ENCODE data around the gene CORO1C. TPM values are rescaled to one million over a fixed set of nuclear protein-coding genes. Genes with fewer than 3 reads are reported as not detected.
"Not testable (repeated sequence)": the region's sequence is repeated elsewhere in the genome, so short reads cannot be mapped to it uniquely, and the experiment has no call there.

CORO1C gene
- polyA plus RNA-seq, 4 donors: 54.6 to 73.5 (median 65.8) TPM

GRCh38 chr12:108679106-108679681, 52.1 kb downstream of the CORO1C start:
- DNase-seq (ENCODE audit: low read depth in 4 of 4, low spot score in 3 of 4): no peak

- no peak for DNase-seq (ENCODE audit: low read depth in 4 of 4, low spot score in 3 of 4)
These were observed 53.1 kb downstream of the CORO1C start for GRCh38 chr12:108678104-108678730.

GRCh38 chr12:108677381-108677780, 53.9 kb downstream of the CORO1C start:
- DNase-seq (ENCODE audit: low read depth in 4 of 4, low spot score in 3 of 4): no peak

GRCh38 chr12:108676707-108677106, 54.6 kb downstream of the CORO1C start:
- no peak for DNase-seq (ENCODE audit: low read depth in 4 of 4, low spot score in 3 of 4)

DNA sequence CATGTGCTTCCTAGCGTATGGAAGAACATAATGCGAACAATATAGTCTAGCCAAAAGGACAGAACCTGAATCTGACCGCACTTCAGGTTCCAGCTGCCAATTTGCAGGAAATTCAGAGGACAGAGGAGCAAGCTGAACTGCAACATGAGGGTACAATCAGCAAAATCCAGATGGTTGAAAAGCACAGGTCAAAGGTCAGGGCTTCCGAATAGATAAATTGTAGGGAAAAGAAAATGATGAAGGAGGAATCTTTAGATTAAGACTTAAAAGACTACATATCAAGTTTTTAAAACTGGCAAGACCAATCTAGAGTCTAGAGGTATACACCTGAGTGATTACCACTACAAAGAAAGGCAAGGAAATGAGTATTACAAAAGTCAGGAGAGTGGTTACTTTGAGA, 55.5 kb downstream of the CORO1C start:
- DNase-seq (ENCODE audit: low read depth in 4 of 4, low spot score in 3 of 4): no peak

DNA sequence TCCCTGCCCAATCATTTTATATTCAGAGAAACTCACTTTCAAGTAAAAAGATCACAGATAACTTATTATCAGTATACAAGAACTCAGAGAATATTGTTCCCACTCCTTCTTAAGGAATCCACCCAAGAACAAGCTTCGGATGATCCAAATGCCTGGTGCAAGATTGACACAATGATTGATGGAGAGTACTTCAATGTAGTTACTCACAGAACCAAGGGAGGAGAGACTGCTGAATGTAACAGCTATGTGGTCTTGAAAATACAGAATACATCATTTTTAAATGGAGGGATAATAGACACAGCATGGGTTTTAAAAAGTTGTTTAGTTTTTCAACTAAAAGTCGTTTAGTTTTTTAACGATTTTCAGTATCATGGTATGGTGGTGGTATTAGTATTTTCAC, 59.3 kb downstream of the CORO1C start:
- DNase-seq (ENCODE audit: low read depth in 4 of 4, low spot score in 3 of 4): no peak

DNA sequence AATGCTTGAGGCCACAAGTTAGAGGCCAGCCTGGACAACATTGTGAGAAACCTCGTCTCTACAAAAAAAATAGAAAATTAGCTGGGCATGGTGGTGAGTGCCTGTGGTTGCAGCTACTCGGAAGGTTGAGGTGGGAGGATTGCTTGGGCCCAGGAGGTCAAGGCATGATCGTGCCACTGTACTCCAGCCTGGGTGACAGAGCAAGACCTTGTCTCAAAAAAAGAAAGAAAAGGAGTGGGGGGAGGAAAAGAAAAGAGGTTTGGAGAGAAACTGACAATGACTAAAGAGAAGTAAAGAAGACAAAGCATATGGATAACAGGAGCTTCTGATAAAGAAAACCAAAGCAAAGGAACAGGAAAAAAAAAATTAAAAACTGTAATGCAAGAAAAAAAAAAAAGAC, 60.2 kb downstream of the CORO1C start:
- DNase-seq (ENCODE audit: low read depth in 4 of 4, low spot score in 3 of 4): no peak

DNA sequence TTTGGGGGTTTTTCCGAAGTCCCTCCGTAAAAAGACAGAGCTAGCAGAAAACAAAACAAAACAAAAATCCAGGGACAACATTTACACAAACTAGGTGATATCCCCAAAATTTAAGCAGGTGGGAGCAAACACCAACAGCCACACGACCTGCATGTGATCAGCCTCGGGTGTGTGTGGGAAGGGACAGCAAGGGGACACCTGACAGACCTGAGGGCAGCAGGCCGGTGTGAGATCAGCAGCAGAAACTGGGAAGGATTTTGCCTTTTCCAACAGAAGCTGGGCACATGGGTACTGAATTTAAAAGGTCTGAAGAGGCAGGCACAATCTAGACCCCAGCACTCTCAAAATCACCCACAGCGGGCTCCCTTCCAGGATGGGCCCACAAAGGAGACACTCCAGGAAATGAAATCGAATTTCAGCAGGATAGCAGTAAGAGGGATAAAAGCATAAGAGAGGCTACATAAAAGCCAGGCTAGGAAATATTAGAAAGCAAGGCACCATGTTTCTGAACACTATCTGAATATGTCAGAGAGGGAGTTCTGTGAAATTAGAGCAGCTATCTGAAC, 61.2 kb downstream of the CORO1C start:
- no peak for DNase-seq (ENCODE audit: low read depth in 4 of 4, low spot score in 3 of 4)

- DNase-seq (ENCODE audit: low read depth in 4 of 4, low spot score in 3 of 4): no peak
These were observed 62.8 kb downstream of the CORO1C start for GRCh38 chr12:108668542-108668941.

DNA sequence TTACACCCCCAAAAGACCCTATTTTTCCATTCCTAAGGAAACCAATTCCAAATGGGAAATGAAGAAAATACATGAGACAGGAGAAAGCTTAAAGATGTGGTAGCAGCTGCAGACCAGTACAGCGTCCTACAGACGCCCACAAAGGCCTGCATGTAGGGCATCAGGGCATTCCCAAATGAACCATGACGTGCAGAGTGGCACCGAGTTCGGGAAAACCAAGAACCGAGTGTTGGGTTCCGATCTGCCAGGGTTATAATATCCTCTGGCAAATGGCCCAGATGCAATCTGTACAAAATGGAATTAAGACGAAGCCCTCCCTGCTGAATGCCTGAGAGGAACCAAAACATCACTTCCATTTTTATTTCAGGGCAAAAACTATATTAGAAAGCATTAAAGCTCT, 63.3 kb downstream of the CORO1C start:
- DNase-seq (ENCODE audit: low read depth in 4 of 4, low spot score in 3 of 4): no peak

GRCh38 chr12:108667349-108667748, 64.0 kb downstream of the CORO1C start:
- DNase-seq (ENCODE audit: low read depth in 4 of 4, low spot score in 3 of 4): no peak

DNA sequence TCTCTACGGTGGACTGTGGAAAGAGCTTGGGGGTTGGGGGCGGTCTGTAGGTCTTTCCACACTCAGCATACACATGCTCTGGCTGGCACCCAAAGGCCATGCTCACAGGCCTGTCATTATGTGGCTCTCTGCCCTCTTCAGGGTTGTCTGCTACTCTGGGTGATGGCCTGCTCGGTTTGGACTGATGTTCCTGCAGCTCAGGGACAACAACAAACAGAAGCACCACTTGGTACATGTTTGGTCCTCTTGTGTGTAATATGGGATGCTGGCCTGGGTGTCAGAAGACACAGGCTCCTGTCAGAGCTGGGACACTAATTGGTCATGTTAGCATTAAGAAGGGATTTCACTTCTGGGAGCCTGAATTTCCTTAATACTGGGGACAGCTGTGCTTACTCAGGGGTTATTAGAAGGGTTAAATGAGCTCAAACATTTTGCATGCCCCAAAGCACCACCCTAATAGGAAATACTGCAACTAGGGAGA, 64.9 kb downstream of the CORO1C start:
- no peak for DNase-seq (ENCODE audit: low read depth in 4 of 4, low spot score in 3 of 4)

GRCh38 chr12:108665608-108666202, 65.6 kb downstream of the CORO1C start:
- no peak for DNase-seq (ENCODE audit: low read depth in 4 of 4, low spot score in 3 of 4)

DNA sequence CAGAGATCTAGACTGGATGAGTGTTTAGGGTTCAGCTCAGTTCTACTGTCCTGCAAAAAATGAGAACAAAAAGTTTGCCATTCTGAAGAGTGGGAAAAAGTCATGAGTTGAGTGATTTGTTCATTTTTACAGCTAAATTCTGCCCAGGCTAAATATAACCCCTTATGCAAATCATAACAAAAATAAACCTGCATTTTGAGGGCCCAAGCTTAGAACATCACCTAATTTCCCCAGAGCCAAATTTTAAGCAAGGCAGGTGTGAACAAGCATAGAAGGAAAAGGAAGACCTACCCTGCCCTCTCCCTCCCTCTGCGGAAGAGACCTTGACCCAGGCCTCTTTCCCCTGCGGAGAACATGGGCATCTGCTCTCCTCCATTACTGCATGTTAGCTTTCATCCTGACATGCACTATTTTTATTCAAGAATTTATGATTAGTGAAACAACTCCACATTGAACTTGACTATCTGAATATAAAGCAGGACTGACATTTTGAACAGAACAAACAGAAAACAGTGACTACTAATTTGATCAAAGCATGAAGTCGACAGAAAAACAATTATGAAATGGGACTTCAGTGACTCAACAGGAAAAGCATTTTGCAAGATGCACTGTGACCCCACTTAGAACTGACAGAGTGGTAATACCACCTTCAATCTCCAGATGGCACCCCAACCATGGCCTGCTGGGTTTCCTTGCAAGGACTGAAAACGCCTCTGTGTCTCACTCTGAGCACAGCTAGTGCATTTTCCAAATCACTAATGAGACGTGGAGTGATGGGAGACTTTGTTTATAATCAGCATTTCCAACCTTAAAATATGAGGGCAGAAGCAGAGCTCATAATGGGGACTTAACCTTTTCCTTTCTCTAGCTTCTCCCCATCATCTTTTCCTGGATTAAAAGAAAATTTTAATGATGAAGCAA, 66.7 kb downstream of the CORO1C start:
- peak; percentile 73 to 76 (median 74) for DNase-seq (ENCODE audit: low read depth in 4 of 4, low spot score in 3 of 4)

DNA sequence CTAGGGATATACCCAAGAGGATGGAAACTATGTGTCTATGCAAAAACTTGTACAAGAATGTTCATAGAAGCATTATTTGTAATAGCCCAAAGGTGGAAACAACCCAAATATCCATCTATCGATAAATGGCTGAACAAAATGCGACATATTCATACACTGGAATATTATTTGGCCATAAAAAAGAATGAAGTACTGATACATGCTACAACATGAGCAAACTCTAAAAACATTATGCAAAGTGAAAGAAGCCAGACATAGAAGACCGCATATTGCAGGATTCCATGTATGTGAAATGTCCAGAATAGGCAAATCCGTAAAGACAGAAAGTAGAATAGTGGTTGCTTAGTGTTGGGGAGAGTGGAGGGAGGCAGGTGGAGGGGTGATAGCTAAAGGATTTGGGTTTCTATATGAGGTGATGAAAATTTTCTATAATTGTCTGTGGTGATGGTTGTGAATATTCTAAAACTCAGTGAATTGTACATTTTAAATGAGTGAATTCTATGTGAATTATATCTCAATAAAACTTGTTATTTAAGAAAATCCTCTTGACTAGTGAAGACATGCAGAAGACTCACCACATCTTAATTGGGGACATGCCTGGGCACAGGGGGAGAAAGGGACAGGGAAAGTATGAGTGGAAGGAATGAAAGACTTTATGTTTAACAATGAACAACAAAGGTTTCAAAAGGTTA, 67.8 kb downstream of the CORO1C start:
- no peak for DNase-seq (ENCODE audit: low read depth in 4 of 4, low spot score in 3 of 4)

- not testable (repeated sequence) for DNase-seq (ENCODE audit: low read depth in 4 of 4, low spot score in 3 of 4)
These were observed 73.2 kb downstream of the CORO1C start for GRCh38 chr12:108658115-108658514.

GRCh38 chr12:108657130-108657745, 74.1 kb downstream of the CORO1C start:
- no peak for DNase-seq (ENCODE audit: low read depth in 4 of 4, low spot score in 3 of 4)

DNA sequence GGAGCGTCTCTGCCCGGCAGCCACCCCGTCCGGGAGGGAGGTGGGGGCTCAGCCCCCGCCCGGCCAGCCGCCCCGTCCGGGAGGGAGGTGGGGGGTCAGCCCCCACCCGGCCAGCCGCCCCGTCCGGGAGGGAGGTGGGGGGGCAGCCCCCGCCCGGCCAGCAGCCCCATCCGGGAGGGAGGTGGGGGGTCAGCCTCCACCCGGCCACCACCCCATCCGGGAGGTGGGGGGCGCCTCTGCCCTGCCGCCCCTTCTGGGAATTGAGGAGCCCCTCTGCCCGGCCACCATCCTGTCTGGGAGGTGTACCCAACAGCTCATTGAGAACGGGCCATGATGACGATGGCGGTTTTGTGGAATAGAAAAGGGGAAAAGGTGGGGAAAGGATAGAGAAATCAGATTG, 75.1 kb downstream of the CORO1C start:
- DNase-seq (ENCODE audit: low read depth in 4 of 4, low spot score in 3 of 4): not testable (repeated sequence)

DNA sequence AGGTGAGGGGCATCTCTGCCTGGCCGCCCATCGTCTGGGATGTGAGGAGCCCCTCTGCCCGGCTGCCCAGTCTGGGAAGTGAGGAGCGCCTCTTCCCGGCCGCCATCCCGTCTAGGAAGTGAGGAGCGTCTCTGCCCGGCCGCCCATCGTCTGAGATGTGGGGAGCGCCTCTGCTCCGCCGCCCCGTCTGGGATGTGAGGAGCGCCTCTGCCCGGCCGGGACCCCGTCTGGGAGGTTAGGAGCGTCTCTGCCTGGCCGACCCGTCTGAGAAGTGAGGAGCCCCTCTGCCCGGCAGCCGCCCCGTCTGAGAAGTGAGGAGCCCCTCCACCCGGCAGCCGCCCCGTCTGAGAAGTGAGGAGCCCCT, 75.5 kb downstream of the CORO1C start:
- DNase-seq (ENCODE audit: low read depth in 4 of 4, low spot score in 3 of 4): not testable (repeated sequence)

GRCh38 chr12:108654622-108655021, 76.7 kb downstream of the CORO1C start:
- not testable (repeated sequence) for DNase-seq (ENCODE audit: low read depth in 4 of 4, low spot score in 3 of 4)

Data from left renal pelvis (tissue), 4 donors.